Stimulated activated CD8-positive, alpha-beta memory T cell treated with anti-CD3 and anti-CD28 coated beads, Interleukin-12 subunit alpha, Interleukin-12 subunit beta, amount 100 ng/mL, for 4 hours (primary cell): Measurements from ENCODE around the gene PDZRN3.

Source experiments
- DNase-seq: peaks from one replicate; pipeline ENCODE4 v3.0.0-alpha.2; 2020; ENCODE audit warnings: low read depth

Gene PDZRN3

GRCh38 chr3:73622091-73622805 lies 2.5 kb downstream of the PDZRN3 start:
- no peak for DNase-seq

DNA sequence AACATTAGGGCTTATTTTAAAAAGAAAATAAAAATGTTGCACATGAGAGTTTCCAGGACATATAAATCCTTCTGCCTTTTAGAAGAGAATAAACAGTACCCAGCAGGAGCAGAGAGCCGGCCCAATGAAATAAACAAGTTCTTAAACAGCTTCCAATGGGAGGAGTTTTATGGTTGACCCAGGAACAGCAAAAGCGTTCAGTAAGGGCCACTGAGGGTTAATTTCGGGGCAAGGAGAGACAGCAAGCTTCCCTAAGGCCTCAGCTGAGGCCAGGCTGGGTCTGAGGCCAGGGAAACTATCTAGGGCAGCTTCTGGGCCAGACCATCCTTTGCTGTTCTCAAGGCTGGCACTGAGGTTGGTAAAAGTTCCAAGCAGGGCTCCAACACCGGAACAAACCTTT lies 3.4 kb downstream of the PDZRN3 start:
- DNase-seq, result no peak

DNA sequence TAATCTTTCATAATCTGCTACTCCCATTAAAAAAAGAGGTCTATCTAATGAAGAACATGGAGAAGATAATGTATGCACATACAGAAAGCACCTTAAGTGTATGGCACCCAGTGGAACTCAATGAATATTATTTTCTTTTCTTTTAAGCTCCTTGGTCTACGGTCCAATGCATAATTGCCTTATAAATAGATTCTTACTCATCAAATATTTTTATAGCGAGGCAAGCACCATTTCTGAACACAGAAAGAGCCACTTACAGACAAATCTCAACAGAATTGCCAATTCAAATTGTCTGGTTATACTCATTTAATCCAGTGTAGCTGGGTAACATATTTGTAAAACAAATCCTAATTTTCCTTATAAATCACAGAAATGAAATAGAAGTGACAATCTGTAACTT lies 6.3 kb downstream of the PDZRN3 start:
- no peak for DNase-seq

DNA sequence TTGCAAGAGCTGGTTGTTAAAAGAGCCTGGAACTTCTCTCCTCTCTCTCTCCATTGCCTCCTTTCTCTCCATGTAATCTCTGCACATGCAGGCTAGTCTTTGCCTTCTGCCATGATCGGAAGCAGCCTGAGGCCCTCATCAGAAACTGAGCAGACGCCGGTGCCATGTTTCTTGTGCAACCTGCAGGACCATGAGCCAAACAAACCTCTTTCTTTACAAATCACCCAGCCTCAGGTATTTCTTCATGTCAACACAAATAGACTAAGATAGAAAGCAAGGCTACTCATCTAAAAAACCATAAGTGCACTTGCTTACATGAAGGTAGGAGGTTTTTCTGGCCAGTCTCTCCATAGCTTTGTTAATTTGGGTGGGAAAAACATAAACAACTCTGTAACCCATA lies 8.7 kb downstream of the PDZRN3 start:
- no peak for DNase-seq

- DNase-seq, result no peak
Measured at GRCh38 chr3:73614419-73614818, 10.3 kb downstream of the PDZRN3 start.

DNA sequence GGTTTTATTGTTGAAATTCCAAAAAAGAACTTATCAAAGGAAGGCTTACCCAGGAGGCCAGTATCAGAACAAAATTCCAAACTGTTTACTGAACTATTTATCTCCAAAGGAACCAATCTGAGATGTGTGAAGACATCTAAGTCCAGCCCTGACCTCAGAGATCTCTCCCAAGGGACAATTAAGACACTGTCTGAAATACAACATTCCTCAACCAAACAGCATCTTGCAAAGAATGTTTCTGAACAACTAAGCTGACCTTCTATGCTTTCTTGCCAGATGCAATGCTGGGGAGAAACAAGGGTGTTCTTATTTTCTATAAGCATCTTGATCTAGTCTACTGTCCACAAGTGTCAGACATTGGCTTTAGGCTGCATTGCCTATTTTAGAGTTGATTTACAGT lies 13.6 kb downstream of the PDZRN3 start:
- no peak for DNase-seq

GRCh38 chr3:73610493-73610892 lies 14.2 kb downstream of the PDZRN3 start:
- no peak for DNase-seq

DNA sequence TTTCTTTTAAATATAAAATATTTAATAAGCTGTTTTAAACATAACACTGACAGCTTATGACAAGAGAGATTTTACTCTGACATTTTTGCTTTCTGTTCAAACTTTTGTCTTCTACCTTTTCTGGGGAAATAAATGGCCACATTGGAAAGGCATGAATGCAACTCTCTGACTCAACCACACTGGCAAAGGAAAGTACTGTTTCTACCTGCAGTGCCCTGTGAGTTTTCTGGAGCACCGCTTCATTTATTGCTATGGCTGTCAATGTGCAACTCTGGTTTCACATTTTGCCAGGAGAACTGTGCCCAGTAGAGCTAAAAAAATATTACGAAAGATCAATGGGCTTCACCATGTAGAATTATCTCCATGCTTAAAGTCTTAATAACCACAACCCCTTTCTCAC lies 15.1 kb downstream of the PDZRN3 start:
- DNase-seq, result no peak

DNA sequence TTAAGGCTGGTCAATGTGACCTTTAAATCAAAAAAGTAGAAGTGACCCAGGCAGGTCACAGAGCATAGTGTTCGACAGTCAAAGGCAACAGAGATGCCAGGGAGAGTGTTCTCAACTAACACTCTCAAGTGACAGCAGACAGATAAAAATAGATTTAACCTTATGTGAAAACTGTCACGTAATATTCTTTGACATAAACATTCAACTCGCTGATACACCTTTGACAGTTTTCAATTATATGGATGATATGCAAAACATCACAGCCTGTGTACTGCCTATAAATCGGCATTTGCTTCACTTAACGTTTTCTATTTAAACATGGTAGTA lies 15.5 kb downstream of the PDZRN3 start:
- no peak for DNase-seq

- DNase-seq, result no peak
Measured at GRCh38 chr3:73608456-73609314, 16.1 kb downstream of the PDZRN3 start.

DNA sequence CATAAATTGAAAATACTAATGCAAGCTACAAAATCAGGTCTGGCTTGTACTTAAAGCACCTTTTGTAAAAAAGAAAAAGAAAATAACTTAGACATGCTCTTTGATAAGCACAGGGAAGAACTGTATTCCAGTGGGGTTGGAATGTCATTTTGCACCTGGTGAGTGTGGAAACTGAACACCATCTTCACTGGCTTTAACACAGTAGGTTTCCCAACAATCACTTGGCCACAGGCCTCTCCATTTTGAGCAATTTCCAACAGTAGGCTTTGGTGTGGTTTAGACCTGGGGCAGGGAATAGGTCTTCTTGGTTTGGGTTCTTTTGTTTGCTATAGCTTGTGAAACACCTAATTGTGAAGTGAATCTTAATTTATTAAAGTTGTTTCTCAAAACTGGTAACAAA lies 18.9 kb downstream of the PDZRN3 start:
- no peak for DNase-seq

DNA sequence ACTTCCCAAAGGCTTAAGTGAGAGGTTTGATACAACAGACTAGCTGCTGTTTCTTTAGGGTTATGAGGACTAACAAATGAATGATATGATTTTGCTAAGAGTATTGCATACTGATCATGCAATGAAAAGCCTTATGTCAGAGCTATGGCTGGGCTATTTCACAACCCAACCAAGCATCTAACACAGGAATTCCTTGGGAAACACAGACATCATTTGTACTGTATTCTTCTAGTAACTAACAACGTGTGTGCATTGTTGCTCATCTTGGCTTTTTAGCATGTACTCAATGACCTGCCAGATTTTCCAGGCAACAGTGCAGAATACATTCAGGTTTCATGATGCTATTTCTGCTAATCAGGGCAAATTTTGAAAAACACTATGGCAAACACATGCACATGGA lies 19.3 kb downstream of the PDZRN3 start:
- no peak for DNase-seq

- DNase-seq, result no peak
Measured at GRCh38 chr3:73604451-73604850, 20.3 kb downstream of the PDZRN3 start.

- no peak for DNase-seq
Measured at GRCh38 chr3:73603762-73604171, 21.0 kb downstream of the PDZRN3 start.

GRCh38 chr3:73602170-73602569 lies 22.6 kb downstream of the PDZRN3 start:
- no peak for DNase-seq

DNA sequence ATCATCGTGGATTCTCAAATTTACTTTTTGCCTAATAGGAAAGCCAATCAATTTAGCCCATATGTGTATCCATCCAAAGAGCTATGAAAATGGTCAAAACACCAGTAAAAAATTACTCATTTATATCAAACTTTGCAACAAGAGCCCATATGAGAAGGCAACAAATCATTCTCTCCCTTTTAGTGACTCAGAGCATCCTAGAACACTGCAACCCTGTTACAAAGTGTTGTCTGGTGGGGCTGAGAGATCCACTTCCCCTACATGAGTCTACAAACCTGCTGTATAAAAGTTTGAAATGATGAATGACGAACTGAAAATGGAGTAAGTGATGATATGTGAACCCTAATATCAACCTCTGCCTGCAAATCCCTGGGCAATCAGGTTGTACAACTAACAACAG lies 23.3 kb downstream of the PDZRN3 start:
- no peak for DNase-seq

DNA sequence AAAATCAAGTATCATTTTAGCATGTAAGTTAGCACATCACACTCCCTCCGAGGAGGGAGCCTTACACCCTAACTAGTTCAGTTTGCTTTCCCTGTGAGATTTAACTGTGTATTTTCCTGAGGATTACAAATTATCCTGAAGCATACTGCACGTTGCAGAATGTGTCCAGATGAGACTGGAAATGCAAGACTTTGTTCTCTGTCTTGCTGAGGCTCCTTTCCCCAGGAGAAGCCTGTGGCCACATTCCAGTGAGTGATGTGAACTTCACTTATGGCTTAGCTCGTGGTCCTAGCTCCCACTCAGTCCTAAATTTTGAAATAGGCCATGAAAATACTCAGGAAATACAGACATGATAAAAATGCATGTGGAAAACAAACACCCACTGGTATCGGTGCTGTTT lies 23.7 kb downstream of the PDZRN3 start:
- no peak for DNase-seq

DNA sequence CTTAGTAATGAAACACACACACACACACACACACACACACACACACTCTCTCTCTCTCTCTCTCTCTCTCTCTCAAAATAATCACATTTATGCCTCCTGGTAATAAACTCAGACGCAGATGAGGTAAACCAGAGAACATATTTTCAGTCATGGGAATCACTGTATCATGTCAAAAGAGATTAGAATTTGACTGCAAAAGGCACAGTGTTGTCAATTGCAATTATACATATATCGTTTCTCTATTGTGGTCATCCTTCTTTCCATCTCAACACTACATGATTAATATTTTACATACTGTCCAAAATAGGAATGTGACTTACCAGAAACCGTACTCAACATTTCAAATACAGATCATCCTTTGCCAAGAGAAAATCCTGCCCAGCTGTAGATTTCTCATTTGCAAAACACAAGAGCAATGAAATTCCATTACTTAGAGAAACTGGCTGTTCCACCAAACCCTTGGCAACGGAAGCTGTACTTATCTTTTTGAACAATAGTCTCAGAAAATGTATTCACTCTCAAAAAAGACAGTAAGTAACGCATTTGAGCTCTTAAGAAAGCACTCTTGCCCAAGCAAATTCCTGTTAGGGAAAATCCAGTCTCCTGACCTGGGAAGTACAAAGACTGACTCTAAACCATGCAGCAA lies 24.3 kb downstream of the PDZRN3 start:
- DNase-seq, result no peak

DNA sequence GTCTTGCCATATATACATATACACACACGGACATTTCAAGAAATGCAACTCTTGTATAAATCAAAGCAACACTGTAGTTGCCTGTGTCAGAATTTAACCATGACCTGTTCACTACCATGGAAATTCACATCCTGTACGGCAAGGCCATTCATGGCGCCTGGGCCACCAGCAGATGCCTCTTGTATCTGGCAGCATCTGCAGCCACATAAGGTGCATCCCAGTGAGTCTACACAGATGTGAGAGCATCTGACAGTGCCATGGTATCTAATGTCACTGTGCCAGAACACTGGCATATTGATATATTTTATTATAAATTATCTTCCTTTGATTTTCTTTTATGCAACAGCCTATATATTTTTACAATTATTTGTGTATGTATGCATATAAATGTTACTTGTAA lies 25.1 kb downstream of the PDZRN3 start:
- no peak for DNase-seq

DNA sequence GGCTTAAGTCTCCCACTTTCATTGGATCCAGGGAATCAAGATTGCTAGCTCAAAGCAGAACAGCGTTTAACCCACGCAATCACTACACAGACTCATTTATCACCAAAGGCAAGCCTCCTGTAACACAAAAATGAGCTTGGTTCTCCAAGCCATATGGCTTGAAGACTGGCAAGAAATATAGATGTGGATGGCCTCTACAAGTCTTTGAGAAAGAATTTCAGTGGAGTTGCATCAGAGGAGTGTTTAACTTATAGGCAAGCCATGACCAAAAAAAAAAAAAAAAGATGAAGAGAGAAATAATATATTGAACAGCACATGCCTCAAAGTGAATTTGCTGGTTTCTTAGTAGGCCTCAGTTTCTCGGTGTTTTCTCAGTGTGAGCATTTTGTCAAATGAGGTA lies 27.3 kb downstream of the PDZRN3 start:
- no peak for DNase-seq

GRCh38 chr3:73592154-73593144 lies 32.3 kb downstream of the PDZRN3 start:
- no peak for DNase-seq

- no peak for DNase-seq
Measured at GRCh38 chr3:73591286-73591800, 33.4 kb downstream of the PDZRN3 start.
